GM21717 (cell line): ENCODE measurements around the gene XRCC5.
A peak's percentile ranks its signal among the peaks of the same experiment; 100 is the strongest.
"Not testable (repeated sequence)": the region's sequence is repeated elsewhere in the genome, so short reads cannot be mapped to it uniquely, and the experiment has no call there.

Experiments
- ATAC-seq: cut with Tn5 transposase; IDR thresholded peaks from one replicate; pipeline ENCODE4 v1.9.1; 2021; ENCODE audit warnings: mild to moderate bottlenecking, moderate library complexity; ENCODE audit not compliant: unreplicated experiment

The XRCC5 gene

DNA sequence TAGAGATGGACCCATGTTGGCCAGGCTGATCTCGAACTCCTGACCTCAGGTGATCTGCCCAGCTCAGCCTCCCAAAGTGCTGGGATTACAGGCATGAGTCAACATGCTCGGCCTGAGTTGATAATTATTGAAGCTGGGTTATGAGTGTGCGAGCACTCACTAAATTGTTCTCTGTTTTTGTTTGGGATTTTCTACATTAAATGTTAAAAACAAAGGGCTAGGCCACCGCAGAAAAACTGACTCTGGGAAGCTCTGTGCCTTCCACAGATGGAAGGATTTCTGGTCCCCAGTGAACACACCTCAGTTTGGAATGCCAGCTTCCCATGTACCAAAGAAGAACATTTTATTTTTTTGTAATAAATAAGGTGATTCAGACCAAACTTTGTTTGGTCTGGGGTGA lies 83.0 kb downstream of the XRCC5 start:
- no peak for ATAC-seq

DNA sequence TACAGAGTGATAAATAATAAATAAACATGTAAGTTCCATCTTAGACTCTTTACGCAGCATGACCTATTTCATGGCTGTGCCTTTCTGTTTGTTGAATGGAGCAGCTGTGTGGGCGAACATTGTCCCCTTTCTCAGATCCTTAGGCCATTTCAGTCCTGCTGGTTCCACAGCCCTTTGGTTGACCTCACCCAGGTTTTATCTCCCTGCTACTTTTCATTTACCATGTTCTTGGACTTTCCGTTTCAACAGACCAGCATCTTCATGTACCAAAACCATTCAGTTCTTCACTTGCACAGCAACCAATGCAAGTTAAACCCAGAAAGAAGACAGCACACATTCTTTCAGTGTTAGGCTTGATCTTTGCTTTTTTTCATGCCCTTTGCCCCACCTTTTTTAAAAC lies 83.8 kb downstream of the XRCC5 start:
- no peak for ATAC-seq

DNA sequence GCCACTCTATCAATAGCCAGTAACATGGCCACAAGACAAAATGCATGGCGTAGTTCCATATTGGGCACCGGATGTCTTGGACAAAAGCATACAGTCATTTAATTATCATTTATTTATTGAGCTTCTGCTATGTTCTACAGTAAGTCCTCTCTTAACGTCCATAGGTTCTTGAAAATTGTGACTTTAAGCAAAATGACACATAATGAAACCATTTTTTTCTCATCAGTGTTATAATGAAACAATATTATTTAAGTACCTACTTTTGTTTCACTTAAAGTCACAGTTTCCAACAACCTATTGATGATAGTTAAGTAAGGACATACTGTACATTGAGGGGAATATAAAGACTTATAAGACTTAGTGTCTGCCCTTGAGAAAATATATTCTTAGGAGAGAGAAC lies 84.9 kb downstream of the XRCC5 start:
- ATAC-seq, result no peak

DNA sequence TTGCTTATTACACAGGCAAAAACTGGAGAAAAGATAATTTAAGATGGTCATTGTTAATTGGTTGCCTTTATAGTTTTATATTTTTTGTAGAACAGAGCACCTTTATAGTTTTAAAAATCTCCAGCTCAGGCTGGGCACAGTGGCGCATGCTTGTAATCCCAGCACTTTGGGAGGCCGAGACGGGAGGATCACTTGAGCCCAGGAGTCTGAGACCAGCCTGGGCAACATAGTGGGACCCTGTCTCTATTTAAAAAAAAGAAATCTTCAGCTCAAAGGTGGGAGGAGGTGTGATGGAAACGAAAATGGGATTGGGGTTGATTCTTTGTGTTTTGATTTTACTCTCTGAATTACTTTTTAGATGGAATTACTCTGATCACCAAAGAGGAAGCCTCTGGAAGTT lies 85.4 kb downstream of the XRCC5 start:
- no peak for ATAC-seq

DNA sequence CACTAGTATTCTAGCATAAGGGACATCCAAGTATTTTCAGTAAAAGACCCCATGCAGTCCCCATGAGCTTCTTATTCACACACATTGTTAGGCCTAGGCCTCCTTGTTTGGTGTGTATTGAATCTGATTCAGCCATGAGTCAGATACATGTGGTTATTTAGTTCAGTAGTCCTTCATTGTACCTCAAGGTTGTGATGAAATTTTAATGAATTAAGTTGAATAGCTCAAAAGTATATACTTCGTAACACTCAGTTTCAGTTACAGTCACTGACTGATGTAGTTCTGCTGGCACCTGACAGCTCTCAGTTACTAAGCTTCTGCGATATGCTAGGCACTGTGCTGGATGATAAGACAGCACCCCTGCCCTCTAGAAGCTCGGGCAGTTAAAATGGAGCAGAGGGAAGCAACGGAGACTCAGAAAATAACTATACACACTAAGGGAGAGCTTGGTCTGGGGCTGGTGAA lies 86.4 kb downstream of the XRCC5 start:
- ATAC-seq, result no peak

DNA sequence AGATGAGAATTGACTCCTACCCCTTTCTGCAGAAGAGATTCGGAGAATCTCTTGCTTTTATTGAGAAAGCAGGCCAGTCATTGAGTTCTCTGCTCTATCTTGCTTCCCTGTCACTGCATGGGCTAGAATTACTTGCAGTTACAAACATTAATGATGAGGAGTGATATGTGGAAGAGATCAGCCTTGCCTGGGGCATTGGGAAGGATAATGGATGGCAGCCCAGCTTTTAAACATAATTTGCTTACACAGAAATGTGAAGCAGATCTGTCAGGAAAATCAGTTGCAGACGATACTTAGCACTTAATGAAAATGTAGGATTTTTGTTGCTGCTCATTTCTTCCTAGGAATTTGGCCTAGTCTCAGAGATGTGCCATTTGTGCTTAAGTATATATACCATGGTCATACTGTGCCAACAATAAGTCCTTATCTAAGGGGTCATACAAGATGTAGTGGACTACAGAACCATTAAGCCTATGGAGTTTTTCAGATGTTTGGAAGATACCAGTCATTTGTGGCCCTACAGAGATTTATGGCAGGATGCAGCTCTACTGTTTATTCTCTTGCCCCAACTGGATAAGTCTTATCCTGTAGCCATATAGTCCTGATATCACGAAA lies 92.7 kb downstream of the XRCC5 start:
- no peak for ATAC-seq

DNA sequence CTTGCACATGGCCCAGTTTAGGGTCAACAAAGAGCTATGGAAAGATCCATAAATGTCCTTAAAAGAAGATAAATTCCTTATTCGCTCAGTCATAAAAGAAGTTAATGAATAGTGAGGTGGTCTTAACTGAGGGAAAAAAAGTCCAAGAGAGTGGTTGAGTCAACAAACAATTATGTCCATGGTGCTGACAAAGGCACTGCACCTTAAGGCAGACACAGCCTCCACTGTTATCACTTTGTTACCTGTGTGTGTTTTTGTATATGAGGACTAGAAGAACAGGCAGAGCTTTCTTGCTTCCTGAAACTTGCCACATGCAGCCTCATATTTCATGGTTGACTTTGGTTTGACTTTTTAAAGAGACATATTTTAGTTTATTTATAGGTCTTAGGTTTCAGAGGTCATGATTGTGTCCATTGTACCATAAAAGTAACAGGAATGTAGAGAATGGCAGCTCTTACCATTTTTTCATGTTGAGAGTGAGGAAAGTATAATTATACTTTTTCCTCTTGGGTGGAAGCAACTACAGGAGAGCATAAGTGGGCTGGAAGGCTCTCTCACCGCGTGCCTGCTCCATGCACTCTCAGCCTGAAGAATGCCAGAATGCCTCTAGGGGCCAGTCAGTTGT lies 93.6 kb downstream of the XRCC5 start:
- ATAC-seq, result no peak

DNA sequence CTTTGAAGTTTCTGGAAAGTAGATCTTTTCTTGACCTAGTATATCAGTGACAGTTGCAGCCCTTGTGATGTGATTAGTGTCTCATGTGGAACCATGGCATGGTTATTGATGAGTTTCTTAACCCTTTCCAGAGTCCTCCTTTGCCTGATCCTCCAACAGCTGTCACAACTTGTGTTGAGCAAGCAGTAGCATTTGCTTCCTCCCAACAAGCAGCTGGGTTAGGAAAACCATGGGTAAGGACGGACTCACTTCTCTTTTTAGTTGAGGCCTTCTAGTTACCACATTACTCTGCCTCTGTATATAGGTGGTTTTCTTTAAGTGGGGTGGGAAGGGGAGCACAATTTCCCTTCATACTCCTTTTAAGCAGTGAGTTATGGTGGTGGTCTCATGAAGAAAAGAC lies 96.3 kb downstream of the XRCC5 start:
- no peak for ATAC-seq

DNA sequence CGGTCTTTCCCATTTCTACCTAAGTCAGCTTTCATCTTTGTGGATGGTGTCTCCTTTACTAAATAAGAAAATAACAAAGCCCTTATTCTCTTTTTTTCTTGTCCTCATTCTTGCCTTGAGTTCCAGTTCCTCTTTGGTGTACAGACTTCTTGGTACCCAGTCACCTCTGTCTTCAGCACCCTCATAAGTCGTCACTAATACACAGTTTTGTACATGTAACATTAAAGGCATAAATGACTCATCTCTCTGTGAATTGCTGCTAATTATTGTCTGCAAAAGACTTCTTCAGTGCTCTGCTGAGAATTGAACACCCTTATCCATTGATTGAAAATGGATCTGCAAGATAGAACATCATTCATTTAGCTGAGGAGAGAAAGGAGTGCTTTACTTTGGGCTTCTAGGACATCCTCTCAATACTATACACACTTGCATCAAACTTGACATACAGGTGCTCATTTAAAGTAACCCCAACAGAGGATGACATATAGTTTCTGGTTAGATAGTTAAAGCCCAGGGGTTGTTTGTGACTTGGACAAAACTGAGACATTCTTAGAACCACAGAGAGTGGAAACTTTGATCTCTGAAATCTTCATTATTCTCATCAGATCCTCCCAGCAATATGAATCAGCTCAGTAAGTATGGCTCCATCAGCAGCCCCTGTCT lies 97.0 kb downstream of the XRCC5 start:
- ATAC-seq, result peak; percentile 77

DNA sequence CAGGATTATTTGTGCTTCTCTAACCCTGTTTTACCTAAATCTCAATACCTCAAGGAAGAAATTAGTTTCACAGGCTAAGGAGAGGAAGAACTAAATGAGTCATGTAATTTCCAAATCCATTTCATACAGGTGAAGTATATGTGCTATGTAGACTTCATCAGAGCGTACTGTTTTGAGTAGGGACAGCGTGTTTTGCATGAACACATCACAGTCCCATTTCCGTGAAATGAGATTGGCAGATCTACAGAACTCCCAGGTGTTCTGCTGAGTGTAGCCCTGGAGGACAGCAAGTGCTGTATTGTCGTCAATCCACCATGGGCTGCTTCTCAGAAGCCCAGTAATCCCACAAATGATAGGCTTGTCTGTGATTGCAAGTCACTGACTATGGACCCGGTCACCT lies 97.7 kb downstream of the XRCC5 start:
- no peak for ATAC-seq

DNA sequence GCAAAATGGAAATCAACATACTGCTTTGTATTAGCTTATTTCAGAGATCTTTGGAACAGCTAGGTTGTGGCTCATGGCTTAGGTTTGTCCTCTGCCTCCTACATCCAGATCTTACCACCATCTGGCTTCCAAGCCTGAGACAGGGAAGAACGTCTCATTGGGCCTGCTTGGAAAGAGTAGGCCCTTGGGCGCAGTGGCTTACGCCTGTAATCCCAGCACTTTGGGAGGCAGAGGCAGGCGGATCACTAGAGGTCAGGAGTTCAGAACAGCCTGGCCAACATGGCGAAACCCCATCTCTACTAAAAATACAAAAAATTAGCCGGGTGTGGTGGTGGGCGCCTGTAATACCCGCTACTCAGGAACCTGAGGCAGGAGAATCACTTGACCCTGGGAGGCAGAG lies 99.5 kb downstream of the XRCC5 start:
- ATAC-seq, result not testable (repeated sequence)

DNA sequence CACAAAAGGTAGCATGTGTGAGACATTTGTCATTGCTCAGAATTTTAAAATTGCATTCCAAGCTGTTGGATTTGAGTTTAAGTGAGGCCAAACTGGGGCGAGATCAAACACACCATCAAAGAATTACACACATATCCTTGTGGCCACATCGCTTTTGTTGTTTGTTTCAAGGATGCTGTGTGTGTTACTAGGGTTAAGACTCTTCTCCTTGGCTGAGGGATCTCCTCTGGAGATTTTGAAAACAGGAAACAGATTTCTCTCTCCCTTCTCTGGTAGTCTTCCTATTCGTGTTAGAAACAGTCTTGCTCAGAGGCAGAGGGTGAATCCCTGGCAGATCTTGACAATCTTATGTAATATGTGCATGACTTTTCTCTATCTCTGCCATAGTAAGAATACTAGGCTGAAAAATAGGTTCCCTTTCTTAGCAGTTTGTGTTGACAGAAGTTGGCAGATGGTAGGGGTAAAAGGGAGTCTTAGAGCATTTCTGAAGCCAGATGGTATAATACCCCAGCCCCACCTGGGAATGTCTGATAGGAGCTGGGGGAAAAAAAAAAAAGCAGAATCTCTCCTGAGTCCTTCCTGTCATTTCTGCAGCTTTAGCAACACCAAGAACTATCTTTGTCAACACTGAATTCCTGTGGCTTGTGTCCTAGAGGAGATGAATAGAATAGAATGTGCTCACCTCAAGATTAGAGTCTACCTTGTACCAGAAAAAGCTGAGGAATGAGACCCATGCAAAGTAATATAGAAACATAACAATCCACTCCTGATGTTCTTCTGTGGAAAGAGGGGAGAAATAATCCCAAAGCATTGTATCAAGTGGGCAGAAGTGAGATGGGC lies 101.8 kb downstream of the XRCC5 start:
- no peak for ATAC-seq

DNA sequence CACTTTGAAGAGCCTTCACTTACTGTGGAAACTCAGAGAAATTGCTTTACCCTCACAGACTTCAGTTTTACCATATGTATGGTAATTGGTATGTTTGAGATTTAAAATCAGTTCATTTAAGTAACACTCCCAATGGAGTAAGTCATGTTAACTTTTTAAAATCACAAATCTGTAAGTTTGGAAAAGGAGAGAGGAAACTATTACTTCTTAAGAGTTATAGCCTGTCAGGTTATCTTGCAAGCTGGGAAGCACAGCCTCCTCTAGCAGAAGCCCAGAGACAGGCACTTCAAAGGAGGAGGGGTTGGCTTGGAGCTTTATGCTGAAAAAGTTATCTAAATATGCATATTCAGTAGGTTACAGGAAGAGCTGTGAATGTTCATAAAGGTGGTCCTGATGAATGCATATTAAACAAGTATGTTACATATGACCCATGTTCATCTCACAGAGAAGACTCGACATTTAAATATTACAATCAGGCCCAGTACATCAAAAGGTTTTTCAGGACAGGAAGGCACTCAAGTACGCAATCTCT lies 102.5 kb downstream of the XRCC5 start:
- no peak for ATAC-seq

DNA sequence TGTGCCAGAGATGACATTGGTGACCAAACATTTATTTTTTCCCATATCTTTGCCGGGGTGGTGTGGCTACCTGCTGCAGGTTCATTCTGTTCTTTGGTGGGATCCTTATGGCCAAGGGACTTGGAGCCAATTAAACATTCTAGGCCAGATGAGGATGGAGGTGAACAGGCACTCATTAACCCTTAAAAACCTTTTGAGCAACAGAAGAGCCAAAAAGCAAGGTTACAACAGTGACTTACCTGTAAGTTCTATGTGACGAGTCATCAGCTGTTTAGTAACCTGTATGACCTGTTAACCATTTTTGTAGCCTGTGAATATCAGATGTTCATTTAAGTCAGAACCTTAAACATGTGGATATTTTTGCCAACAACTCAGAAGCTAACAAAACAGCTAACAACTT lies 105.6 kb downstream of the XRCC5 start:
- ATAC-seq, result no peak

DNA sequence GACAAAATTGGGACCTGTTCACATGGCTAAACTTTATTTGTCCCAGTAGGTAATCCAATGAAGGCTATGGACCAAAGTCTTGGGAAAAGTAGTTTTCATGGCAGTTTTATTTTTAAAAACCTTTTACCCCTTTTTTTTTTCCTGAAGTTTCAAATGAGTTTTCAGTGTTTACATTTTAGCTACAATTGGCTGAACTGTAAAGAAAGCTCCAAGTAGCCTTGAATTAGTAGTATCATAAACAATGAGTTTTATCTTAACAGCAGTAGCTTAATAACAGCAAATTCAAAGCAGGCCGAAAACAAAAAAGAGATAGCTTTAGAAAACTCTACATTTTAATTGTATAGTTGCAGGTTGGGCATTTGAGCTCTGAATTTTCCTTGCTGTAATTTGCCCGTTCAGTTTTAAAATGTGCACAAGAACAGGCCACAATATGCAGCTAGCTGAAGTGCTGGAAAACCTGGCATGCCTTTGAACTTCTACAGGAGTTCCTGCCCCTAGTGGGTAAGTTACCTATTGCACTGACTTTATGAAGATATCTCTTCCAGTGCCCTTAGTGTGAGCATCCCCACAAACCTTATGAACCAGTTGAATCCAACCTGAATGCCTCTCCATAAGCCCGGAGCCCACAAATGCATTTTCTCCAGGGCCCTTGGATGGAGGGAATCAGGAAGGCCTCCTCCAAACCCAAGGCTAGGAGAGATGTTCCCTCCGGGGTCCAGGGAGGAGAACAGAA lies 106.7 kb downstream of the XRCC5 start:
- ATAC-seq, result no peak

DNA sequence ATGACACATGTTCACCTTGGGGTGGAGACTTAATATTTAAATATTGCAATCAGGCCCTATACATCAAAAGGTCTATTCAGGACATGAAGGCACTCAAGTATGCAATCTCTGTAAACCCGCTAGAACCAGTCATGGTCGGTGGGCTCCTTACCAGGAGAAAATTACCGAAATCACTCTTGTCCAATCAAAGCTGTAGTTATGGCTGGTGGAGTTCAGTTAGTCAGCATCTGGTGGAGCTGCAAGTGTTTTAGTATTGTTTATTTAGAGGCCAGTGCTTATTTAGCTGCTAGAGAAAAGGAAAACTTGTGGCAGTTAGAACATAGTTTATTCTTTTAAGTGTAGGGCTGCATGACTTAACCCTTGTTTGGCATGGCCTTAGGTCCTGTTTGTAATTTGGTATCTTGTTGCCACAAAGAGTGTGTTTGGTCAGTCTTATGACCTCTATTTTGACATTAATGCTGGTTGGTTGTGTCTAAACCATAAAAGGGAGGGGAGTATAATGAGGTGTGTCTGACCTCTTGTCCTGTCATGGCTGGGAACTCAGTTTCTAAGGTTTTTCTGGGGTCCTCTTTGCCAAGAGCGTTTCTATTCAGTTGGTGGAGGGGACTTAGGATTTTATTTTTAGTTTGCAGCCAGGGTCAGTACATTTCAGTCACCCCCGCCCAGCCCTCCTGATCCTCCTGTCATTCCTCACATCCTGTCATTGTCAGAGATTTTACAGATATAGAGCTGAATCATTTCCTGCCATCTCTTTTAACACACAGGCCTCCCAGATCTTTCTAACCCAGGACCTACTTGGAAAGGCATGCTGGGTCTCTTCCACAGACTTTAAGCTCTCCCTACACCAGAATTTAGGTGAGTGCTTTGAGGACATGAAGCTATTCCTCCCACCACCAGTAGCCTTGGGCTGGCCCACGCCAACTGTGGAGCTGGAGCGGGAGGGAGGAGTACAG lies 108.1 kb downstream of the XRCC5 start:
- no peak for ATAC-seq

DNA sequence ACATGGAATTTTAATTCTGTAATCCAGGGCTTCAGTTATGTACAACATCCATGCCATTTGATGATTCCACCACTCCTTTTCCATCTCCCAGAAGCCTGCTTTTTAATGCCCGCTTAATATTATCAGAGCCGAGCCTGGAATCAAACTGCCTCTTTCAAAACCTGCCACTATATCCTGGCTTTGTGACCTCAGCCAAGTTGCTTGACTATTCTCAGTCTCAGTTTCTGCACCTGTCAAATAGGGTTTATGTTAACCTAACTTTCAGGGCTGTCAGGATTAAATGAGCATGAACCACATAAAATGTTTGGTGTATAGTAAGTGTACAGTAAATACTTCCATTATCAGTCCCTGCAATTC lies 108.7 kb downstream of the XRCC5 start:
- peak; percentile 44 for ATAC-seq

DNA sequence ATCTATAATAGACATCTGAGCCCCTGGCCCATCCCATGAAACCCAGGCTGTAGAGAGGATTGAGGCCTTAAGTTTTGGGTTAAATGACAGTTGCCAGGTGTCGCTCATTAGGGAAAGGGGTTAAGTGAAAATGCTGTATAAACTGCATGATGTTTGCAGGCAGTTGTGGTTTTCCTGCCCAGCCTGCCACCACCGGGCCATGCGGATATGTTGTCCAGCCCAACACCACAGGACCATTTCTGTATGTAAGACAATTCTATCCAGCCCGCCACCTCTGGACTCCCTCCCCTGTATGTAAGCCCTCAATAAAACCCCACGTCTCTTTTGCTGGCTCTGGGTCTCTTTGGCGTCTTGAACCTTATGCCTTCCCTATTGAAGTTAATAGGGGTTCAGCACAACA lies 110.7 kb downstream of the XRCC5 start:
- ATAC-seq, result no peak

DNA sequence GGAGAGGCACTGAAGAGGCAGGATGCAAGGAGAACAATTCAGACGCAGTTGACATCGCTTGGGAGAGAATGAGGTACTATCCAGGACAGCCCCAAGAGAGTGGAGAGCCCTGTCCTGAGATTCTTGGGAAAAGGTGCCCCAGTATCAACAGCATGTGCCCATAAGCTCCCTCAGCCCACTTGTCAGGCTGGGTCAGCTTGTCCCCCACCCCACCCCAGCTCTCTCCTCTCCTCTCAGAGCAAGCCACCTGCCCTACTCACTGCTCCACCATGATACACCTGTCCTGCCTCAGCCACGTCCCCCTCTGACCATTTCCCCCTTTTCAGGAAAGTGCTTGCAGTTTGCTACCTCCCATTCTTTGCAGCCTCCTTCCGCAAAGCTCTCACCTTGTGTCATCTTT lies 111.8 kb downstream of the XRCC5 start:
- ATAC-seq, result no peak

DNA sequence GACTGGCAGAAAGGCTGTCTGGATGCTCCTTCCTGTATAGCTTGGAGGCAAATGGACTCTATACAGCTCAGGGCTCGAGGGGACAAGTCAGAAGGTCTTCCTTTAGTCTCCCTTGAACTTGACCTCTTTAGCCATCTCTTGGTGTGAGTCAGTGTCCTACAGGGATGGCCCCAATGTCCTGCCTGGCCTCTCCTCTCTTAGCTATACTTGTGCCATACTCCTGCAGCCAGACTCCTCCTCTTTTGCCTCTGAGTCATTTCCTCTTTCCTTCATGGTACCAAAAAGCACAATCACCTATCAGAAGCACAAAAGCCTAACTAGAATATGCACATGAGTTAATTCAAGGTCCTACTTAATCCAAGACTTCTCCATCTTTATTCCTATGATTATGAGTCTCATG lies 112.7 kb downstream of the XRCC5 start:
- ATAC-seq, result no peak
